DLD1 (cell line): ENCODE data around the gene SIRPB2.

ENCODE experiments used
- in situ Hi-C: cut with HindIII; loops from 2 replicates; pipeline ENCODE4 v1.10.0; 2017; ENCODE audit warnings: low sequenced_read_pairs

SIRPB2 gene

DNA sequence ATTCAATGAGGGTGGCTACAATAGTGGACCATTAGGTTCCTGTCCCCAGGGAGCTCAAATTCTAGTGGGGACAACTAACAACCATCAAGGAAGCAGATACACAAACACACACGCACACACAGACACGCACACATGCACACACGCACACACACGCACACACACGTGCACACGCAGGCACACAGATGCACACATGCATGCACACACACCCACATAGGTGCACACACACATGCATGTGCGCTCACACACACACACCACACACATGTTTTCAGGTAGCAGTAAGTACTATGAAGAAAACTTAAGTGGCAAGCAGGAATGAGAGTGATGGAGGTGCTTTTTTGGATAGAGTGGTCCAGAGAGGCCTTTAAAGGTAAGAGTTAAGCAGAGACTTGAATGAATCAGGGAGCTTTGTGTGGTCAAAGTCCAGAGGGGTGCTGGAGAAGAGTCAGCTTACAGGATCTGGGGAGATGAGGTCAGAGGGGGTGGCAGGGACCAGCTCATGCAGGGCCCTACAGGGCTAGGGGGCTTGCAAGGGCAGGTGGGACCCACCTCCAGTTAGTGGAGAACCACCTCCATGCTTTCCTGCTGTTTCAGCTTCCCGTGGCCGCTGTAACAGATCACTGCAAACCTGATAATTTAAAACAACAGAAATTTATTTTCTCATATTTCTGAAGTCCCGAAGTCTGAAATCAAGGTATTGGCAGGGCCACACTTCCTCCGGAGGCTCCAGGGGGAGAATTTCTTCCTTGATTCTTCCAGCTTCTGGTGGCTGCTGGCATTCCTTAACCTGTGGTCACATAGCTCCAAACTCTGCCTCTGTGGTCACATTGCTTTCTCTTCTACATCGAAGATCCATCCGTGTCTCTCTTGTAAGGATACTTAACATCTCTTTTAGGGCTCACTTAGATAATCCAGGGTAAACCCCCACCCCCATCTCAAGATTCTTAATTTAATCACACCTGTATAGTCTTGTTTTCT lies 17.7 kb downstream of the SIRPB2 start:
- in situ Hi-C loops, result no loop called here

DNA sequence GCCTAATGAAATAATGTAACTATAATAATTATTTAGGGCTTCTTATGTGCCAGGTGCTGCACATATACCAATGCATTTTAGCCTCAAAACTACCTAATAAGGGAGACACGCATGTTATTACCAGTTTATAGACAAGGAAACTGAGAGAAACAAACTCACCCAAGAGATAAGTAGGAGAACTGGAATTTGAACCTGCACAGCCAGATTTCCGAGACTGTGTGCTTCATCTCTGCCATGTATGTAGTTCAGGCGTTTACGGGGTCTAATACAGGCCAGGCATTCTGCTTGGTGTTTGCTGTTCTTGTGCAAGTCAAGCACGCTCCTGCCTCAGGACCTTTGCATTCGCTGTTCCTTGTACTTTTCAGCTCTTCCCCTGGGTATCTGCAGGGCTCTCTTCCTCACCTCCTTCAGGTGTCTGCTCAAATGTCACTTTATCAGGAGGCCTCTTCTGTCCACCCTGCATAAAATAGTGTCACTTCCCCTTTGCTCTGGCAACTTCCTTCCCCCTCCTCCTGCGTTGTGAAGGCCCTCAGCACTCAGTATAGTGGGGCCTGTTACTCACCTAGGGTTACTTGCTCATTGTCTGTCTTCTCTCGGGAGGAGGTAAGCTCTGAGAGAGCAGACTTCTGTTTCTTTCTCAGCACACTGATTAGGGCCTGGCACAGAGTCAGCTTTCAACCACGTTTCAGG lies 18.5 kb downstream of the SIRPB2 start:
- in situ Hi-C loops, result no loop called here

DNA sequence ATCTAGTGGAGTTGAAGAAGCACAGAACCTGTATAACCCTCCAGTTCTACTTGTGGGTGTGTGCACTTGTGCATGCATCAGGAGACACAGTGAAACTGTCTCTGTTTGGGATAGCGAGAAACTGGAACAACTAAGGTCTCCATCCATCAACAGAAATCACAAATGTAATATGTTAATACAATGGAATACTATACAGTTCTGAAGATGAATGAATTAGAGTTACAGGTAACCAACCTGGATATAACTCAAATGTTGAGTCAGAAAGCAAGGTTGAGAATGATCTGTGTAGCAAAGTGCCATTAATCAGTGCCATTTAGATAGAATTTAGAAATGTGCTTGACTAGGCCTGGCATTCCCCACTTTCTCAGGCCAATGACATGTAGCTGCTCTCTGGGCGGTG lies 20.0 kb downstream of the SIRPB2 start:
- in situ Hi-C loops, result no loop called here

DNA sequence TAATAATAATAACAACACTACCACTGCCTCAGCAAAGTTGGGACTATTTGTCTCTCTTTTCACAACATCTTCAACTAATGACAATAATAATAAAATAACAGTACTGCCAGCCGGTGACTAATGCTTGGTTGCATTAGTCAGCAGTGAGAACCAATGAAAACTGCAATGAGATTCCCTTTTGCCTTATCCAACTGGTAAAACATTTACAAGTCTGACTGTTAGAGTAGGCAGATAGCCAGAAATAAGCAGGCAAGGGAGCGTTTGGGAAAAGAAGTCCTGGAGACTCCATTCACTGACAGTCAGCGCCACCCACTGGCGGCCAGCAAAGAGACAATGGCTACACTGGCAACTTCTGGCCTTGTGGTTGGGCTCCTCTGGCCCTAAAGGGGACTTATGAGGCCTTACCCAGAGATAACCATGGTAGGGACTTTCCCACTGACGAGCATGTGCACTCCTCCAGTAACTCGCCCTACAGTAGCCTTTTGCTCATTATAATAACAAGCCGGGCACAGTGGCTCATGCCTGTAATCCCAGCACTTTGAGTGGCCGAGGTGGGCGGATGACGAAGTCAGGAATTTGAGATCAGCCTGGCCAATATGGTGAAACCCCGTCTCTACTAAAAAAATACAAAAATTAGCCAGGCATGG lies 21.2 kb downstream of the SIRPB2 start:
- in situ Hi-C loops, result no loop called here

DNA sequence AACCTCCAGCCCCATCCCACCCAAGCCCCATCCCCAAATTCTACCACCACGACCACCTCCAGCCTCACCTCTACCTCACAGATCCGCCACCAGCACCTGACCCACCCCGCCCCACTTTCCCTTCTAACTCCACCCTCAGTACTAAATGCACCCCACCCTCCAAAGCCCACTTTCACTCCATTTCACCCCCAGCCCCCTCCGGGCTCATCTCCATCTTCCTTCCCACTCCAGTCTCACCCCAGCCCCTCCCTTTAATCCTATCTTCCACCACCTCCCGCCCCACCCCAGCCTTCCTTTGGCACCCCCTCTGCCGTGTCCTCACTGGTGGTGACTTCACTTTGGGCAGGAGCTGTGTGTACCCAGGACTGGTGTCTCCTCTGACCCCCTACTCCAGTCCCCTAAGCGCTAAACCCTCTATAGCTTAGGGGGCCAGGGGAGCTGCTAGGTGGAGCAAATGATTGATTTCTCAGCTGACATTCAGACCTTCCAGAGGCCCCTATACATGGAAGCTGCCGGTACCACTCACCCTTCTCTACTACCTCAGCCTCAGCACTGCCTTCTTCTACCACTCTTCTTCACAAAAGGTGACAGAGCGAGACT lies 21.8 kb downstream of the SIRPB2 start:
- in situ Hi-C loops, result no loop called here

DNA sequence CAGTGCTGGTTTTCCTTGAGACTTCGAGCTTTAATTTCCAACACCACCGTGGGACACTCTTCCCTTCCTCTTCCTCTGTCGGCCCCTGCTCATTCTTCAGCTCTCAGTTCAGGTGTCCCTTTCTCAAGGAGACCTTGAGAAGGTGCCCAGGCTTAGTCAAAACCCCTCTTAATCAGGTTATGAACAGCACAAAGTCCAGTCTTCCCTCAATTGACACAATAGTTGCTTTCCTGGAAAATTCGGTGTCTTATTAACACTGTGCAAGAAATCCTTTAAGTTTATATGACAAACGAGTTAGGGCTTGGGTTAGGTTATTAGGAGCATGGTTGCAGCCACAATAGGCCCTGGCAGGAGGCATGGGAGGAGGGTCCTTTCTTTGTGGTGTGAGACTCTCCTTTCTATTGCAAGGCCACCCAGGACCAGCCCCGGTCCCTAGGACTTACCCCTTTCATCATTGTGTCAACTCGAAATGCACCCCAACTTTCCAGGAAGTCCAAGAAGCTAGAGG lies 23.0 kb downstream of the SIRPB2 start:
- in situ Hi-C loops, result no loop called here

DNA sequence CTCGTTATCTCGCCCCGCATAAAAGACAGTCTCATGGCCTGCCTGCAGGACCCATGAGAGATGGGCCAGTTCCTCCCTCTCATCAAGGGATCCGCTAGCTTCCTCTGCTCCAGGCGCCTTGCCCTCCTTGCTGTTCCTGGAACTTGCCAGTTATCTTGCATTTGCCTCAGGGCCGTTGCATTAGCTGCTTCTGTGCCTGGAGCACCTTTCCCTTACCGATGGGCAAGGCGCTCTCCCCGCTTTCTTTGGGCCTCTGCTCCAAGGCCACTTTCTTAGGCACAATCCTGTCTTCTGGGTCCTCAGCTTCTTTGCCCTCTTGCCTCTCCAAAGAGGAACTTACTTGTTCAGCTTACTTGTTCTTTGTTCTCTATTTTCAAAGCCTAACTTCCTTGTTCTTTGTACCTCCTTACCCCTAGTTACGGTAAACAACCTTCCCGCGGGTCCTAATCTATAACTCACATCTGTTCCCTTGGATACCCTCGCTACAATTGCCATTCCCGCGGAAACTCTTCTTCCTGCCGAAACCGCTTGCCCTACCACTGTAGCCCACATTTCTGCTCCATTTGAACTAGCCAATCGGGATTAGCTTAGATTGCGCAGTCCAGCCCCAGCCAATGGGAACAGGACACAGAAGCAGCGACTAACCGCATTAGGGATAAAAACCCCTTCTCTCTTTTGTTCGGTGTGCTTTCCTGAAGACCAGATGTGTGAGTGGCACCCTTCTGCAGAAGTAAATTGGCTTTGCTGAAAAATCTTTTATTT lies 23.7 kb downstream of the SIRPB2 start:
- in situ Hi-C loops, result no loop called here

DNA sequence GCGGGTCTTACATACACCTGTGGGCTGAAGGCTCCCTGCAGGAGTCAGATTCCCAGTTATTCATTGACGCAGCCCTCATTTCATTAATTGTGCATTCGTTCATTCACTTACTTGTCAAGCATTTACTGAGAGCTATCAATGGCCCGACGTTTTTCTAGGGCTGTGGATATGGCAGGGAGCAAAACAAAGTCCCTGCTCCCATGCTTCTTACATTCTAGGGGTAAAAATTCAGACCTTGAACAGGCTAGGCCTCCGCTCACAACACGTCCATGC lies 24.2 kb downstream of the SIRPB2 start:
- in situ Hi-C loops, result no loop called here

DNA sequence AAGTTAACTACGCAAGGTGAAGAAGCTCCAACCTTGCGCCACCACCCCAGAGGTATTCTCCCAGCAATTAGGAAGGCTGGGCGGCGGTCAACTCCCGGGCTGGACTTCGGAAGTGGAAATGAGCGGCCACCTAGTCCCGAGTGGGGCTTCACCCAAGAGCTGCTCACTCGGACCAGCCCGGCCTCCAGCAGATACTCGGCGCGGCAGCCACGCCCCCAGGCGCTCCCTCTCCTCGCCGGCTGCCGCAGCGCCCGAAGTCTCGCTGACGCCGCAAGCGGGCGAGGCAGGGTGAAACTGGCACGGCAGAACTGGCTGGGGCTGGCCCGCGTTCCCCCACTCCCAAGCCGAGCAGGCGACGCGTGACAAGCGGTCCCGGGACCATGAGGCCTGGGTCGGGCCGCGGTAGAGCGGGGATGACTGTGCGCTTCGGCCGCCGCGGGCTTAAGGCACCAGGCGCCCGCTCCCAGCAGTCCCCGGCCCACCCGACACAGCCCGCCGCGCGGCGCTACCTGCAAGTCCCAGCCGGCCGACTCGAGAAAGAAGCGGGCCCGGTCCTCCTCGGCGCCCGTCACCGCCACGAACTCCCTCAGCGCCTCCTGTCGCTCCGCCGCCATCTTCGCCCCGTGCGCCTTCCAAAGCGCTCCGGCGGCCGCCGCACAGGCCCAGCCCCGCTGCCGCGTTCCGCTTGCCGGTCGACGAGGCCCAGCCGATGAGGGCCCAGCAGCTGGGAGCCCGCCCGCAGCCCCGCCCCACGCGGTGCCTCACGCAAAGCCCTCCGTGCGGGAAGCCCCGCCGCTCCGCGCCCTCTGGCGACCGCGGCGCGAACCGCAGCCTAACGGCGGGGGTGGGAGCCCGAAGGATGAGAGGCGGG lies 24.8 kb downstream of the SIRPB2 start, which contains the start of gene NSFL1C:
NSFL1C (minus strand) TSS at position 639 of the 871 bp plus-strand sequence; CDS start at position 614, 25 bp downstream.
- in situ Hi-C loops, result no loop called here

DNA sequence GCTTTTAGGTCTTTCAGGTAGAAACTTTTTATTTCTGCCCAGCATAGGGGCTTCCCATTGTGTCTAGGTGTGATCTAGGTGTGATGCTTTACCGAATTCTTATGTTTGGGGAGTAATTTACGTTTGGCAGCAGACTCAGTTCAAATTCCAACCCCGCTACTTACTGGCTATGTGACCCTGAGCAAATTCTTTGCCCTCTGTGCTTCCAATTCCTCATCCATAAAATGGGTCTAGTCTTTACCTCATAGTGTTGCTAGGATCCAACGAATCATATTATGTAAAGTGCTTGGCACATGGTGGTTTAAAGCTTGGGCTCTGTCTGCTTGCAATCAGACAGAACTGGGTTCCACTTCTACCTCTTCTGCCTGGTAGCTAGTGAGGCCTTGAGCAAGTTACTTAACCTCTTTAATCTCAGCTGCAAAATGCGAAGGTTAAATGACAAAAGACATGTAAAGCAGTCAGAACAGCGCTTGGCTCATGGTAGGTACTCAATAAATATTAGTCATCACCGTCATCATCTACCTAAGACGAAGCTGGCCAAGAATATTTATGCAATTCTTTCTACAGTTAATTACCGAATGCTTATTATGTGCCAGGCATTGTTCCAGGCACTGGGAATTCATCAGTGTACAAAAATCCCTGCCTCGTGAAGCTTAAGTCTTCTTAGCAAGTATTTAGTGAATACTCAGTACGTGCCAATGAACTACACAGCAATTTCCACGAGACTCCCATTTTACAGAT lies 25.6 kb downstream of the SIRPB2 start:
- in situ Hi-C loops, result no loop called here

DNA sequence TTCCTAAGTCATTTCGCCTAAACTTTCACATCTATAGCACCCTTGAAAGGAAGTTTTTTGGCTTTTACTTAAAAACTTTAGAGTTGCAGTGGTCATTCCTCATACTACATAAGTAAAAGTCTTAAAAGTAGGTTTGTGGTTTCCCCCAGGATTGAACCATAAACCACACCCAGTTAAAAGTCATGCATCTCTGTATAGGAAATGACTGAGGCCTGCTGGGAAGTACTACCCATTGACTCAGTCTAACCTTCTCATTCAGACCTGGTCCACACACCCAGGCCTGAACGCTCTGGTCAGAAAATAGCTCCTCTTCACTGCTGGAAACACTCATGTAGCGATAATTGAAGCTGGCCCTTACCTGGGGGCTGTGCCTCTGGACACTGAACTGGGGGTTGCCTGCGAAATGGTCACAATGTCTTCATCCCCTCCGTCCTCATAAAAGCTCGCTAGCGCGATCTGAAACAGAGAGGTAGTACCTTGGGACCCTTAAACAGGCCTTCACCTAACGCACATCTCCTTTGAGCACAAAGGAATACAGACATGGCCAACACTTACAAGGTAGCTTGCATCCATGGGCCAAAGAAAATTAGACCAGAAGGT lies 27.1 kb downstream of the SIRPB2 start:
- in situ Hi-C loops, result no loop called here

DNA sequence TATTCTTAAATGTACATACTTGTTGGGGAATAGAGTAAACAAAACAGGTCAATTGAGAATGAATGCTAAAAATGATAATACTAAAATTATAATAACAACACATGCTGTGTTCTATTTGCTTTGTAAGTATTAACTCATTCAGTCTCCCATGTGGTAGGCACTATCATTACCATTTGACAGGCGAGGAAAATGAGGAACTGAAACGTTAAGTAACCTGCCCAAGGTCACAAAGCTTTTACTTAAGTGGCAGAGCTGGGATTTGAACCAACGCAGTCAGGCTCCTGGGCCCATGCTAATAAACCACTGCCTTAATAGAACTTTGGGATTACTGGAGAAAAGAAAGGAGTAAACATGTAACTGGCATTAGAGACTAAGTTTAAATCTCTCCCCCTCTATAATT lies 28.4 kb downstream of the SIRPB2 start:
- in situ Hi-C loops, result no loop called here

DNA sequence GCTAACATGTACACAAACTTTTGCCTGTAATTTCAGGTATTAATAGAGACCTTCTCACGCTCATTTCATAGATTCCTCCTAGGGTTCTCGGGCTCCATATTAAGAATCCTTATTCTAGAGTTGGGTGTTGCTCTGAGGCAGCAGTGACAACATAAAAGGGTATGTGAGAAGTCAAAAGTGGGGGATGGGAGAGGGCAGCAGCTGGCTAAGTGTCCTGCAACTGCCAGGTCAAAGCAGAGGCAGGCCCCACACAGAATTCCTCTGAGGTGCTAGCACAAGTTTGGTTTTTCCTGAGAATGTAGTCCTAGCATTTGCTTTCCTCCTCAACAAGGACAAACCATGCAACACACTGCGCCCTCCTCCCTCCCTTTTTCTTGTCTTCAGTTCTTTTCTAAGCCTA lies 29.2 kb downstream of the SIRPB2 start:
- in situ Hi-C loops, result no loop called here

DNA sequence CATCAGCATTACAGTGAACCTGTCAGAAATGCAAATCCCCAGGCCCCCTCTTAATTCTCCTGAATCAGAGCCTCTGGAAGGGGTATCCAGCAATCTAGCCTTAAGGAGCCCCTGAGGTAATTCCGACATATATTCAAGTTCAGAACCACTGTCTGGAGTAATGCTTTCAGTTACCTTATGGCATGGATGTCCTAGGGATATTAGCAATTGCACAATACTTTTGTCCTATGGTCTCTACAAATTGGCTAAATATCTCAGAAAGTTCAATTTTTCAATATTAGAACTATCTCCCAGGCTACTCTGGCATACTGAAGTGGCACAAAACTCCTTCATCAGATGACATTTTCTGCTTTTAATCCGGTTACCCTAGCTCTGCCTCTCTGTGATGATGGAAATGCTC lies 30.9 kb downstream of the SIRPB2 start:
- in situ Hi-C loops, result no loop called here

DNA sequence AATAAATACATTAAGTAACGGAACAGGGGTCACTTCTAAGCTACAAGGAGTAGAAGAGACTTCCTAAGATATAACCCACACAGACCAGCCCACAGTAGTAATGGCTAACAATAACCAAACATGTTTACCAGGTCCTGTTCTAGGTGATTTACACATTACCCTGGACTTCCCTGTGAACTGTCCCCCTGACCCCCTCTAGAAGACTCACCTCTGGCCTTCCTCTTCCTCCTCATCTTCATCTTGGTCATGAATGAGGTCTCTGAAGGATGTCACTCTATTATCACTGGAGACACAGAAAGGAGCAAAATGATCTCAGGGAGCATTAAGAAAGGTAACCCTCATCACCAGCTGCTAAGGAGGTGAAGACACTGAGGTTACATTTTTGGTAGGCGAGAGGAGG lies 33.2 kb downstream of the SIRPB2 start:
- in situ Hi-C loops, result loop anchor here (10.0 kb wide), 1 partner anchor 153 kb away; no protein-coding TSS in a partner anchor

DNA sequence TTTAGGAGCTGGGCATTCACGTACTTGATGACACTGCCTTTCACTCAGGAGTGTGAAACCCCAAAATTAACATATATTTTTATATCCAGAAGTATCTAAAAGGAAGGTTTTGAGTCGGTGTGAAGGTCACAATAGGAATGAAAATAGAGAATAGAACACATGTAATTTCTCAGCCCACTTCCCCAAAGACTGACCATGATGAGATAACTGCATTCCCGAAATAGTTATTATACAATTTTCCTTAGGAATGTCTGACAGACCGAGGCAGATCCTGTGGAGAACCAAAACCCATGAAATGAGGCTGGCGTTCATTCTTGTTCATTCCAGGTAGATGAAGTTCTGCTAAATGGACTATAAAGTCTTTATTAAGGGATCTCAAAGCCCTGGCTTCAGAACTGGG lies 34.9 kb downstream of the SIRPB2 start:
- in situ Hi-C loops, result loop anchor here (10.0 kb wide), 1 partner anchor 151 kb away; no protein-coding TSS in a partner anchor

DNA sequence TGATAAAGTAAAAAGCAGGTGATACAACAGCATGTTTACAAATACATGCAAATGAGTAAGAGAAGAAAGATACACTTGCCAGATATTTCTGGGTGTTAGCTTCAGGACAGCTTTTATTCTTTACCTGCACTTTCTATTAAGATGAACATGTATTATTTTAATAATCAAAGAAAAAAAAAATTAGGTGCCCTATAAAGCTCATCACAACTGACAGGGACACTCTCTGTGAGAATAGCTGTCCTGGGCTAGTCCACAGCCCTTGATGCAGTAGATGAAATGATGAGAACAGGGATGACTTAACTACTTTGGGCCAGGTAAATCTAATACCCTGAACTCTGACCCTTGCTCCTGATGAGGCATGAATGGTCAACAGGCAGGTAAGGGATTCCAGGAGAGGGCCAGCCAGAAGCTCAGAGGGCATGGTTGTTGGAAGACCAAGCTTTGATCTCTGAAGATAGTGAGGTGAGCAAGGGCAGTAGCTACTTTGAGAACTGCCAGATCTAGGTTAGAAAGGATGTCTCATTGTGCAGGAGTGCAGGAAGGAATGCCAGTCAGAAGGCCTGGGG lies 40.2 kb downstream of the SIRPB2 start:
- in situ Hi-C loops, result loop anchor here (5.0 to 10.0 kb wide), 2 partner anchors 64 to 146 kb away; no protein-coding TSS in a partner anchor

DNA sequence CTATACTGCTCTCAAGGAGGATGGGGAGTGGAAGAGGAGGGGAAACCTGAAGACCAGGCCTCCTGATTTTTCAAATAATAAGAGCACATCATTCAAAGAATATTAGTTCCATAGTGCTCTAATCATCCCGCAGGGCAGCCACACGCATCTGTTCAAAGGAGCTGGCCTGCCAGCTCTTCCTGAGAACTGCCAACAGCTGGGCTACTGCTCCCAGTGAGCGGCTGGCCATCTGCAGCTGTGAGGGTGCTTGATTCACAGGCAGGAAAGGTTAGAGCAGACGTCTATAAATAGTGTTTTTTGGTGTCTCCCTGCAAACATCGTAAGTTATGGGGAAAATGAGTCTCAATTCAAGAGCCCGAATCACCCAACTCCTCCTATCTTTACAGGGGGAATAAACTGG lies 41.9 kb downstream of the SIRPB2 start:
- in situ Hi-C loops, result no loop called here
